Loucy (cell line): ENCODE results near the gene C3orf70.

ENCODE experiments used
- CTCF ChIP-seq: fragments of 200-600 bp; sonication (generic); conservative IDR thresholded peaks from 2 replicates; pipeline ENCODE4 v1.5.1; 2014; ENCODE audit warnings: mild to moderate bottlenecking, antibody characterized with exemption, low read length
- EZH2phosphoT487 ChIP-seq: fragments of 200-600 bp; IDR thresholded peaks from 2 replicates; pipeline ENCODE4 v1.6.1; 2018; ENCODE audit warnings: antibody characterized with exemption, mild to moderate bottlenecking, moderate library complexity, borderline replicate concordance

GRCh38 chr3:185145511-185145910 lies 7.3 kb downstream of the C3orf70 start:
- TF ChIP-seq CTCF (no peak), EZH2phosphoT487 (no peak)
